K562 (cell line): ENCODE measurements around the gene ITSN1.

Experiments used
- EHMT2 ChIP-seq: fragments of 450-650 bp; IDR thresholded peaks from 2 replicates; pipeline ENCODE4 v1.6.1; 2018; ENCODE audit warnings: antibody characterized with exemption
- NCOA1 ChIP-seq: fragments of 450-650 bp; IDR thresholded peaks from 2 replicates; pipeline ENCODE4 v1.6.1; 2016; ENCODE audit warnings: low read depth
- NELFE ChIP-seq: IDR thresholded peaks from 2 replicates; pipeline ENCODE4 v1.6.1; 2011; ENCODE audit warnings: mild to moderate bottlenecking; ENCODE audit not compliant: insufficient read depth, insufficient read length
- POLR2A ChIP-seq: fragments of 450-650 bp; conservative IDR thresholded peaks from 2 replicates; pipeline ENCODE4 v1.6.1; 2016
- SMARCA5 ChIP-seq: fragments of 450-650 bp; IDR thresholded peaks from 2 replicates; pipeline ENCODE4 v1.6.1; 2016
- TAF1 ChIP-seq: IDR thresholded peaks from 2 replicates; pipeline ENCODE4 v1.6.1; 2011; ENCODE audit warnings: mild to moderate bottlenecking, low read length, moderate library complexity; ENCODE audit not compliant: insufficient read depth, control insufficient read depth, severe bottlenecking; ENCODE audit errors: extremely low read depth
- USF2 ChIP-seq: sonication (generic); formaldehyde crosslinking; IDR thresholded peaks from 2 replicates; pipeline ENCODE4 v1.5.0; 2020; ENCODE audit warnings: missing genetic modification reagents

GRCh38 chr21:33663241-33663640 is 20.9 kb downstream of the ITSN1 start:
- TF ChIP-seq NCOA1 (no peak), NELFE (no peak), TAF1 (no peak), SMARCA5 (no peak), USF2 (CRISPR knock-in tag) (no peak), POLR2A (no peak), EHMT2 (no peak)
